Muscle of leg (tissue), 11 donors: Measurements from ENCODE around the gene ABCG1. TPM values are rescaled to one million over a fixed set of nuclear protein-coding genes. Genes with fewer than 3 reads are reported as not detected.

Experiments
- DNase-seq: peaks from one replicate; pipeline ENCODE4 v3.0.0; 2013
- H3K27ac ChIP-seq: one replicate; pipeline ENCODE4 v1.5.1; 2013; ENCODE audit warnings: mild to moderate bottlenecking, low read length, control low read depth
- H3K27me3 ChIP-seq: one replicate; pipeline ENCODE4 v1.6.1; 2013; ENCODE audit warnings: low read length; ENCODE audit not compliant: control insufficient read depth, insufficient read depth
- H3K36me3 ChIP-seq: one replicate; pipeline ENCODE4 v1.6.1; 2013; ENCODE audit warnings: low read length; ENCODE audit not compliant: control insufficient read depth, insufficient read depth
- H3K4me1 ChIP-seq: one replicate; pipeline ENCODE4 v1.6.1; 2013; ENCODE audit warnings: low read length; ENCODE audit not compliant: control insufficient read depth, insufficient read depth
- H3K4me3 ChIP-seq: one replicate; pipeline ENCODE4 v1.5.1; 2013; ENCODE audit warnings: low read length, control low read depth
- H3K9me3 ChIP-seq: replicated peaks from 2 replicates; pipeline ENCODE4 v1.6.1; 2013; ENCODE audit warnings: low read depth, low read length; ENCODE audit not compliant: control insufficient read depth
- WGBS: methylation state at CpG from one replicate; pipeline ENCODE4 v1.1.5; 2013; ENCODE audit warnings: missing lambda C conversion rate; ENCODE audit not compliant: insufficient coverage; 5-methylcytosine and 5-hydroxymethylcytosine counted together
- polyA plus RNA-seq, 8 donors: library from polyadenylated mRNA; unstranded; fragments of 120-200 nt; gene quantifications; one replicate each; pipeline versions ENCODE4 v1.2.1 to v1.2.3, GENCODE V29; 2013; ENCODE audit warnings: inconsistent platforms in 1 of 8, low replicate concordance in 1 of 8; ENCODE audit not compliant: insufficient read length in 8 of 8, insufficient read depth in 1 of 8
- total RNA-seq: library from RNA; stranded (reverse); fragments of 120-200 nt; gene quantifications from one replicate; pipeline ENCODE4 v1.2.4, GENCODE V29; 2013

The ABCG1 gene
- total and polyA plus RNA-seq, 9 donors = 4.9 to 9.1 (median 8.1) TPM

GRCh38 chr21:42313501-42313969 lies 94.6 kb downstream of the ABCG1 start:
- peak; percentile 64 for DNase-seq
- Histone ChIP-seq H3K9me3 (no peaks in the 10 kb centered on the region), H3K4me3 (no peak overlapping the region), H3K36me3 (no peaks in the 10 kb centered on the region), H3K27me3 (peaks cover 8% of the 10 kb centered on the region), H3K4me1 (peaks cover 59% of the 10 kb centered on the region), H3K27ac (no peak overlapping the region)
- 49% methylated on average over 7 of the region's 13 CpGs for WGBS

GRCh38 chr21:42314616-42315295 lies 95.8 kb downstream of the ABCG1 start:
- DNase-seq = no peak
- 65% methylated on average over 3 of the region's 6 CpGs for WGBS
- Histone ChIP-seq H3K27me3 (peaks cover 7% of the 10 kb centered on the region), H3K4me3 (no peak overlapping the region), H3K36me3 (no peaks in the 10 kb centered on the region), H3K4me1 (peaks cover 47% of the 10 kb centered on the region), H3K9me3 (no peaks in the 10 kb centered on the region), H3K27ac (no peak overlapping the region)

- DNase-seq = peak; percentile 65
- H3K27ac ChIP-seq = no peak within 1 kb of the TSS
- no peaks in the 10 kb centered on the region for H3K9me3 ChIP-seq
- H3K27me3 ChIP-seq = peaks cover 4% of the 10 kb centered on the region
- 38% methylated on average over 8 of the region's 15 CpGs for WGBS
- no peaks in the 10 kb centered on the region for H3K36me3 ChIP-seq
- no peak within 1 kb of the TSS for H3K4me3 ChIP-seq
- peaks cover 41% of the 10 kb centered on the region for H3K4me1 ChIP-seq
These were observed 96.5 kb downstream of the ABCG1 start, which contains the start of gene TFF3 for GRCh38 chr21:42315296-42315891. Gene TFF3, minus strand, starts transcription at chr21:42315409. Its CDS starts 35 bp downstream, at chr21:42315374.

- Histone ChIP-seq H3K27ac (no peak overlapping the region), H3K27me3 (peaks cover 4% of the 10 kb centered on the region), H3K9me3 (no peaks in the 10 kb centered on the region), H3K4me3 (no peak overlapping the region), H3K4me1 (peaks cover 28% of the 10 kb centered on the region), H3K36me3 (no peaks in the 10 kb centered on the region)
- 88% methylated on average over 16 of the region's 16 CpGs for WGBS
- no peak for DNase-seq
These were observed 98.0 kb downstream of the ABCG1 start for GRCh38 chr21:42316891-42317290.

- no peak overlapping the region for H3K27ac ChIP-seq
- 78% methylated on average over 4 of the region's 8 CpGs for WGBS
These were observed 98.4 kb downstream of the ABCG1 start for GRCh38 chr21:42317341-42317741.

GRCh38 chr21:42317826-42318746 lies 99.1 kb downstream of the ABCG1 start:
- no peak for DNase-seq
- H3K4me3 ChIP-seq = no peak overlapping the region
- 66% methylated on average over 14 of the region's 20 CpGs for WGBS

More at GRCh38 chr21:42317341-42317741, 98.4 kb downstream of the ABCG1 start:
- H3K4me1 ChIP-seq = peaks cover 26% of the 10 kb centered on the region
- H3K36me3 ChIP-seq = no peaks in the 10 kb centered on the region
- peaks cover 4% of the 10 kb centered on the region for H3K27me3 ChIP-seq
- no peak for DNase-seq
- H3K9me3 ChIP-seq = no peaks in the 10 kb centered on the region
- H3K4me3 ChIP-seq = no peak overlapping the region

GRCh38 chr21:42319376-42319775 lies 100.4 kb downstream of the ABCG1 start:
- 73% methylated on average over 6 of the region's 10 CpGs for WGBS
- peaks cover 10% of the 10 kb centered on the region for H3K4me1 ChIP-seq
- H3K36me3 ChIP-seq = no peaks in the 10 kb centered on the region
- DNase-seq = no peak
- no peak overlapping the region for H3K4me3 ChIP-seq
- H3K9me3 ChIP-seq = no peaks in the 10 kb centered on the region
- peaks cover 6% of the 10 kb centered on the region for H3K27me3 ChIP-seq
- H3K27ac ChIP-seq = no peak overlapping the region

More at GRCh38 chr21:42317826-42318746, 99.1 kb downstream of the ABCG1 start:
- Histone ChIP-seq H3K36me3 (no peaks in the 10 kb centered on the region), H3K27me3 (peaks cover 6% of the 10 kb centered on the region), H3K9me3 (no peaks in the 10 kb centered on the region), H3K27ac (no peak overlapping the region), H3K4me1 (peaks cover 20% of the 10 kb centered on the region)

- H3K27me3 ChIP-seq = peaks cover 6% of the 10 kb centered on the region
- no peaks in the 10 kb centered on the region for H3K9me3 ChIP-seq
- peaks cover 10% of the 10 kb centered on the region for H3K4me1 ChIP-seq
- no peaks in the 10 kb centered on the region for H3K36me3 ChIP-seq
- WGBS = 57% methylated on average over 12 of the region's 17 CpGs
- no peak for DNase-seq
- H3K27ac ChIP-seq = no peak overlapping the region
- H3K4me3 ChIP-seq = no peak overlapping the region
These were observed 101.1 kb downstream of the ABCG1 start for GRCh38 chr21:42319851-42320572.

- Histone ChIP-seq H3K4me3 (no peak overlapping the region), H3K27ac (no peak overlapping the region), H3K36me3 (no peaks in the 10 kb centered on the region), H3K4me1 (peaks cover 4% of the 10 kb centered on the region), H3K27me3 (peaks cover 6% of the 10 kb centered on the region), H3K9me3 (no peaks in the 10 kb centered on the region)
- DNase-seq = no peak
- WGBS = 80% methylated on average over 6 of the region's 8 CpGs
These were observed 101.9 kb downstream of the ABCG1 start for GRCh38 chr21:42320791-42321190.
